Measurements from ENCODE around the gene SEPTIN5. TPM values are rescaled to one million over a fixed set of nuclear protein-coding genes. Genes with fewer than 3 reads are reported as not detected.
A peak's percentile ranks its signal among the peaks of the same experiment; 100 is the strongest.

Gene SEPTIN5
- total RNA-seq, 2 donors from 2014 or later: 47.7 to 147 TPM

- ATAC-seq (ENCODE audit: insufficient number of reproducible peaks, low FRiP score, low read depth) (no peak), DNase-seq (ENCODE audit: low spot score) (no peak)
- peaks cover 4% of the 10 kb centered on the region for H3K27me3 ChIP-seq (replicated peaks; ENCODE audit: insufficient read depth)
- H3K9me3 ChIP-seq: no peaks in the 10 kb centered on the region
- no peak for TF ChIP-seq CTCF (IDR thresholded peaks at IDR 0.05)
- H3K36me3 ChIP-seq: no peaks in the 10 kb centered on the region
- no peak overlapping the region for H3K4me3 ChIP-seq
- H3K27ac ChIP-seq: no peak overlapping the region
- H3K4me1 ChIP-seq (ENCODE audit: control insufficient read depth in 1 of 2, low read depth in 2 of 2): peaks cover 6 to 27% of the 10 kb centered on the region in 2 donors
Observed at GRCh38 chr22:19753996-19754700, 39.8 kb downstream of the SEPTIN5 start.

- no peak for ATAC-seq (ENCODE audit: insufficient number of reproducible peaks, low FRiP score, low read depth)
- Histone ChIP-seq H3K36me3 (no peaks in the 10 kb centered on the region), H3K9me3 (no peaks in the 10 kb centered on the region), H3K4me1 (ENCODE audit: control insufficient read depth in 1 of 2, low read depth in 2 of 2) (peaks cover 6 to 27% of the 10 kb centered on the region in 2 donors), H3K4me3 (no peak overlapping the region), H3K27me3 (replicated peaks; ENCODE audit: insufficient read depth) (peaks cover 8% of the 10 kb centered on the region), H3K27ac (no peak overlapping the region)
- no peak for TF ChIP-seq CTCF (IDR thresholded peaks at IDR 0.05)
- no peak for DNase-seq (ENCODE audit: low spot score)
Observed at GRCh38 chr22:19754701-19755144, 40.4 kb downstream of the SEPTIN5 start.

GRCh38 chr22:19755145-19755710 lies 40.9 kb downstream of the SEPTIN5 start:
- H3K27ac ChIP-seq: no peak overlapping the region
- no peak for DNase-seq (ENCODE audit: low spot score)
- TF ChIP-seq CTCF (IDR thresholded peaks at IDR 0.05): no peak
- H3K4me3 ChIP-seq: peak overlapping the region; percentile 36
- H3K27me3 ChIP-seq (replicated peaks; ENCODE audit: insufficient read depth): peaks cover 11% of the 10 kb centered on the region
- H3K36me3 ChIP-seq: no peaks in the 10 kb centered on the region
- no peaks in the 10 kb centered on the region for H3K9me3 ChIP-seq
- ATAC-seq (ENCODE audit: insufficient number of reproducible peaks, low FRiP score, low read depth): no peak
- peaks cover 9 to 27% of the 10 kb centered on the region in 2 donors for H3K4me1 ChIP-seq (ENCODE audit: control insufficient read depth in 1 of 2, low read depth in 2 of 2)

- Histone ChIP-seq H3K36me3 (no peaks in the 10 kb centered on the region), H3K9me3 (no peaks in the 10 kb centered on the region), H3K4me1 (ENCODE audit: control insufficient read depth in 1 of 2, low read depth in 2 of 2) (peaks cover 9 to 27% of the 10 kb centered on the region in 2 donors), H3K27me3 (replicated peaks; ENCODE audit: insufficient read depth) (peaks cover 11% of the 10 kb centered on the region), H3K27ac (no peak overlapping the region), H3K4me3 (no peak overlapping the region)
- DNase-seq (ENCODE audit: low spot score) (no peak), ATAC-seq (ENCODE audit: insufficient number of reproducible peaks, low FRiP score, low read depth) (no peak)
- TF ChIP-seq CTCF (IDR thresholded peaks at IDR 0.05): no peak
Observed at GRCh38 chr22:19755722-19756287, 41.5 kb downstream of the SEPTIN5 start.

Data from thoracic aorta (tissue), 2 donors.